ENCODE data around the gene ITPR1.
A peak's percentile ranks its signal among the peaks of the same experiment; 100 is the strongest.

The ITPR1 gene

DNA sequence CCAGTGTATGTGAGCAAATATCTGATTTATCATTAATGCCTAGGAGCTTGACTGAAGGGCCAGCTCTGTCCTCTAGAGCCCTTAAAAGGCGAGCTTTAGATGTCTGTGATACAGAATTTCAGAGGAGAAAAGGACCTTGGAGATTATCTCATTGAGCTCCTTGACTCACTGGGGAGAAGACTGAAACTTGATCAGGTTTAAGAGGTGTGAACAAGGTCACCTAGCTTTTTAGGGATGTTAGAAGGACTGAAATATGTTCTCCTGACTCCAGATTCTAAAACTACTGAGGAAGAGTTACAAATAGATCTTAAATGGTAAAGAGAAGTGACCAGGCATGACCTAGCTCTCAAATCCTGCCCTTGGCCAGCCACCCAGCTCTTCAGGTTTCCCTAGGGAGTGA, 292.4 kb downstream of the ITPR1 start:
- Histone ChIP-seq H3K4me3 (no peak overlapping the region), H3K27ac (no peak overlapping the region)
- TF ChIP-seq, protein P1, sequence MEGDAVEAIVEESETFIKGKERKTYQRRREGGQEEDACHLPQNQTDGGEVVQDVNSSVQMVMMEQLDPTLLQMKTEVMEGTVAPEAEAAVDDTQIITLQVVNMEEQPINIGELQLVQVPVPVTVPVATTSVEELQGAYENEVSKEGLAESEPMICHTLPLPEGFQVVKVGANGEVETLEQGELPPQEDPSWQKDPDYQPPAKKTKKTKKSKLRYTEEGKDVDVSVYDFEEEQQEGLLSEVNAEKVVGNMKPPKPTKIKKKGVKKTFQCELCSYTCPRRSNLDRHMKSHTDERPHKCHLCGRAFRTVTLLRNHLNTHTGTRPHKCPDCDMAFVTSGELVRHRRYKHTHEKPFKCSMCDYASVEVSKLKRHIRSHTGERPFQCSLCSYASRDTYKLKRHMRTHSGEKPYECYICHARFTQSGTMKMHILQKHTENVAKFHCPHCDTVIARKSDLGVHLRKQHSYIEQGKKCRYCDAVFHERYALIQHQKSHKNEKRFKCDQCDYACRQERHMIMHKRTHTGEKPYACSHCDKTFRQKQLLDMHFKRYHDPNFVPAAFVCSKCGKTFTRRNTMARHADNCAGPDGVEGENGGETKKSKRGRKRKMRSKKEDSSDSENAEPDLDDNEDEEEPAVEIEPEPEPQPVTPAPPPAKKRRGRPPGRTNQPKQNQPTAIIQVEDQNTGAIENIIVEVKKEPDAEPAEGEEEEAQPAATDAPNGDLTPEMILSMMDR (IDR thresholded peaks at IDR 0.05), result no peak
- DNase-seq (ENCODE audit: low spot score), result no peak

DNA sequence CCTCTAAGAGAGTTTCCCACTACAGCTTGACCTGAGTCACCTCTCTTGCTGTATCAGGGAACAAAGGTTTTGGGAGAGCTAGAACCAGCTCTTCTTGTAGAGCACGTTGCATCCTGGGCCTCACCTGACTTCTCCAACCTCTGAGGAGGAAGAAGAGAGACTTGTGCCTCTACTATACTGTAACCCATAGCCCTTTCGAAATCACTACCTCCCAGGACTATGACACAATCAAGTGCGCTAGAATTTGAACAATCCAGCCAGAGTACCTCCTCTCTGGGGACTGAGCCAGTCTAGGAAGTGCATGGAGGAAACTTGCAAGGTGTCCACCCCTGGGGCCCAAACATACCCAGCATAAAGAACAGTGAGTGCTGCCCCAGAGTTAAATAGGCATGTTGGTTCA, 293.3 kb downstream of the ITPR1 start:
- no peak for DNase-seq (ENCODE audit: low spot score)
- H3K27ac ChIP-seq, result no peak overlapping the region
- no peak overlapping the region for H3K4me3 ChIP-seq
- TF ChIP-seq, protein P1 (IDR thresholded peaks at IDR 0.05), result no peak

GRCh38 chr3:4791358-4791757, 298.2 kb downstream of the ITPR1 start:
- DNase-seq (ENCODE audit: low spot score), result no peak
- TF ChIP-seq, protein P1 (IDR thresholded peaks at IDR 0.05), result no peak

GRCh38 chr3:4793311-4793710, 300.2 kb downstream of the ITPR1 start:
- TF ChIP-seq, protein P1 (IDR thresholded peaks at IDR 0.05), result no peak
- no peak for DNase-seq (ENCODE audit: low spot score)
- H3K4me3 ChIP-seq, result no peak overlapping the region
- no peak overlapping the region for H3K27ac ChIP-seq

More at GRCh38 chr3:4791358-4791757, 298.2 kb downstream of the ITPR1 start:
- no peak overlapping the region for H3K4me3 ChIP-seq
- no peak overlapping the region for H3K27ac ChIP-seq

DNA sequence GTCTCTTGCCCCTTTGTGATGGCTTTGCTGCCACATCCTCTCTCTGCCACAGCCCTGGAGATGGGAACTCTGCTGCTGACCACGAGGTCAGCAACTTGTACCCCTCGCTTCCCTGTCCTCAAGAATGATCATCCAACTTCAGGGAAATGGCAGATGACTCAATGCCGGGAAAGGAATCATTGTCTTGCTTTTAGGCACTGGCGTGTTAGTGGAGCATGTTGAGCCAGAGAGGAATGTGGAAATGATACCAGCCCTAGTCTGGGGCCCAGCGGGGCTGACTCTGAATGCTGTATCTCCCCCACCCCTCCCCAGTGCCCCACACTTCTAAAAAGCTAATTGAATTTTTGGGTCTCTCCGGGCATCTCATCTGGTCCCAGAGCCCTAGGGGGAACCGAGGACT, 301.2 kb downstream of the ITPR1 start:
- TF ChIP-seq, protein P1 (IDR thresholded peaks at IDR 0.05), result no peak
- DNase-seq (ENCODE audit: low spot score), result no peak
- Histone ChIP-seq H3K4me3 (no peak overlapping the region), H3K27ac (peak overlapping the region in 1 of 2 donors; percentile 4)

DNA sequence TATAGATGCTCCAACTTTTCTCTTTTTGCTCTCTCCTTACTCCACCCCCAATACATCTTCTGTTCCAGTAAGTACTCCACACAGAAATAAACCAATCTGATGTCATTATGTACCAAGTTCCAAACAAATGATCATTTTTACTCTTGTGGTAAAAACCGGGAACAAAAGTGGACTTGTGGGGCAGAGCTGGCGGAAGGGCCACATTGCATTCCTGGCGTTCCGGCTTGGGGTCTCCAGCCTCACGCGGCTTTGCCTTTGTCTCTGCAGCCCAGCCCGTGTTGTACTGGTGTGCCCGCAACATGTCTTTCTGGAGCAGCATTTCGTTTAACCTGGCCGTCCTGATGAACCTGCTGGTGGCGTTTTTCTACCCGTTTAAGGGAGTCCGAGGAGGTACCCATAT, 301.6 kb downstream of the ITPR1 start:
- Histone ChIP-seq H3K27ac (no peak overlapping the region), H3K4me3 (no peak overlapping the region)

GRCh38 chr3:4795905-4796304, 302.8 kb downstream of the ITPR1 start:
- no peak overlapping the region for H3K4me3 ChIP-seq
- TF ChIP-seq, protein P1 (IDR thresholded peaks at IDR 0.05), result no peak

More for the DNA sequence above, 301.6 kb downstream of the ITPR1 start:
- no peak for DNase-seq (ENCODE audit: low spot score)
- TF ChIP-seq, protein P1 (IDR thresholded peaks at IDR 0.05), result no peak

More at GRCh38 chr3:4795905-4796304, 302.8 kb downstream of the ITPR1 start:
- H3K27ac ChIP-seq, result peak overlapping the region in 1 of 2 donors; percentile 17
- DNase-seq (ENCODE audit: low spot score), result no peak
